Activated CD8-positive, alpha-beta memory T cell treated with anti-CD3 and anti-CD28 coated beads, Interleukin-2, amount 50 U/mL, for 24 hours (primary cell): ENCODE measurements around the gene BDH1.
"Not testable (repeated sequence)": the region's sequence is repeated elsewhere in the genome, so short reads cannot be mapped to it uniquely, and the experiment has no call there.

Experiments used
- DNase-seq: peaks from one replicate; pipeline ENCODE4 v3.0.0-alpha.2; 2020; ENCODE audit errors: extremely low read depth

The BDH1 gene

DNA sequence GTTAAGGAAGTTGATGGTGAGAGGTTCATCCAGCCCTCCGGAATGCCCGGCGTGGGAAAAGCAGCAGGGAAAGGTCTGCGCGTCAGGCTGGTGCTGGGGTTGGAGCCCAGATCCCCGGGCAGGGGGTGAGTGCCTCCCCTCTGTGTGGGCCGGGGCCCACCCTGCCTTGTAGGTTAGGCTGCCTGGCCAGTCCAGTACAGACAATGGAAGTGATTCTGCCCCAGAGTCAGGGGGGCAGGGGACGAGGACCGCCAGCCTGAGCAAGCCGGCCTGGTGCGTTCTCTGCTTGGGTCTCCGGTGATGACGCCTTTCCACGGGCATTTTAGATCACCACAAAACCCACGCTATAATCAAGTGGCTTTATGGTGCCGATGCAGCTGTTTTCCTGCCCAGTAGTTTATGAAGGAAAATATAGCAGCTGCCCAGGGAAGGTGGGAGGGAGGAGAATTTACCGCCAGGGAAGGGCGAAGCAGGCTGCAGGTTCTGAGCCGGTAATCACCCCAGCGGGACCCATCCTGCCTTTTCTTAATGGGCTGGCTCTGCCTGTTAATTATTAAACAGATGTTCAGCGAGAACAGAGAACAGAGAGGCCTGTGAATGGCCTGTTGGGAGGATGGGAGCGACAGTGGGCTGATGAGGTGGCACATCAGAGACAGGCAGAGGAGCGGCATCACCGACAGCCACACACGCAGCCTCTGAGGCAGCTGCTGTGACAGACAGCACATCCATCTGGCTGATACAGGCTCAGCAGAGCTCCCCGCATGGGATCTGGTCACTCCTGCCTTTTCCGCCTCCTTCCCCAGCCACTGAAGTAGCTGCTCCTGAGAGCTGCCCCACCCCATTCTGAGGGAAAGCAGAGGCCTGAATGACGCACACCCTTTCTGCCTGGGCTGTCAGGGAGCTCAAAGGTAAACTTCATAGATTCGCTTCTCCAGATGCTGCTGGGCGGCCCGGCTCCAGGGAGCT is 35.2 kb downstream of the BDH1 start:
- DNase-seq: no peak

DNA sequence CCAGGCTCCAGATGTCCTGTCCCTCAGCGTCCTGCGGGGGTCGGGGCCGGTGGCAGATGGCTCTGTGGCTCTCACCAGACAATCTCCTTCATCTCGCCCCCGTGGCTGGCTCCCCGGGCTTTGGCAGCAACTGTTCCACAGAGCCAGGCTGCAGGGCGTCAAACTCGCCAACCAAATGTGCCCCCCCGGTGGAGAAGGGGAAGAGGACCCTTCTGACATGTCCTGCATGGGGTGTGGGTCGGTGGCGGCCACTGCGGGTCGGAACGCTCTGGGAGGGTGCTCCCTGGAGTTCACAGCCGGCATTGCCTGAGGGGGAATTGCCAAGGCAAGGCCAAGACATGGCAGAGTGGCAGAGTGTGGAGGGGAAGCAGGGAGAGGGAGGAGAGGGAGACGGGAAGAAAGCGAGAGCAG is 36.0 kb downstream of the BDH1 start:
- no peak for DNase-seq

DNA sequence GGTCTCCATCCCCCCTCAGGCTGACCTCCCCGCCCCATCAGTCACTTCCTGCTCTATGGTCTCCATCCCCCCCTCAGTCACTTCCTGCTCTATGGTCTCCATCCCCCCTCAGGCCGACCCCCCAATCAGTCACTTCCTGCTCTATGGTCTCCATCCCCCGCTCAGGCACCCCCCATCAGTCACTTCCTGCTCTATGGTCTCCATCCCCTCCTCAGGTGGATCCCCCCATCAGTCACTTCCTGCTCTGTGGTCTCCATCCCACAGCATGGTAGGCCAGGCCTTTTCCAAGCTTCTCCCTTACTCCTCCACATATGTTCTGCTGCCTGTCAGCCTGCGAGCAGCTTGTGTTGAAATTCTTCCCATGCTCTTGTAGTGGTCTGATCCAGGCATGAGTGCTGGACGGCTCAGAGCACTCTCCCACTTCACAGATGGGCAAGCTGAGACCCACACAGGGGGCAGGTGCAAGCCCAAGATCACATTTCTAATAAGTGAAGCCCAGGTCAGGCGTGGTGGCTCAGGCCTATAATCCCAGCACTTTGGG is 36.8 kb downstream of the BDH1 start:
- DNase-seq: no peak

DNA sequence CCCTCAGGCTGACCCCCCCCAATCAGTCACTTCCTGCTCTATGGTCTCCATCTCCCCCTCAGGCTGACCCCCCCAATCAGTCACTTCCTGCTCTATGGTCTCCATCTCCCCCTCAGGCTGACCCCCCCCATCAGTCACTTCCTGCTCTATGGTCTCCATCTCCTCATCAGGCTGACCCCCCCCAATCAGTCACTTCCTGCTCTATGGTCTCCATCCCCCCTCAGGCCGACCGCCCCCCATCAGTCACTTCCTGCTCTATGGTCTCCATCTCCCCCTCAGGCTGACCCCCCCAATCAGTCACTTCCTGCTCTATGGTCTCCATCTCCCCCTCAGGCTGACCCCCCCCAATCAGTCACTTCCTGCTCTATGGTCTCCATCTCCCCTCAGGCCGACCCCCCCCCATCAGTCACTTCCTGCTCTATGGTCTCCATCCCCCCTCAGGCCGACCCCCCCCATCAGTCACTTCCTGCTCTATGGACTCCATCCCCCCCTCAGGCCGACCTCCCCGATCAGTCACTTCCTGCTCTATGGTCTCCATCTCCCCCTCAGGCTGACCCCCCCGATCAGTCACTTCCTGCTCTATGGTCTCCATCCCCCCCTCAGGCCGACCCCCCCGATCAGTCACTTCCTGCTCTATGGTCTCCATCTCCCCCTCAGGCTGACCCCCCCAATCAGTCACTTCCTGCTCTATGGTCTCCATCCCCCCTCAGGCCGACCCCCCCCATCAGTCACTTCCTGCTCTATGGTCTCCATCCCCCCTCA is 37.7 kb downstream of the BDH1 start:
- DNase-seq: not testable (repeated sequence)

DNA sequence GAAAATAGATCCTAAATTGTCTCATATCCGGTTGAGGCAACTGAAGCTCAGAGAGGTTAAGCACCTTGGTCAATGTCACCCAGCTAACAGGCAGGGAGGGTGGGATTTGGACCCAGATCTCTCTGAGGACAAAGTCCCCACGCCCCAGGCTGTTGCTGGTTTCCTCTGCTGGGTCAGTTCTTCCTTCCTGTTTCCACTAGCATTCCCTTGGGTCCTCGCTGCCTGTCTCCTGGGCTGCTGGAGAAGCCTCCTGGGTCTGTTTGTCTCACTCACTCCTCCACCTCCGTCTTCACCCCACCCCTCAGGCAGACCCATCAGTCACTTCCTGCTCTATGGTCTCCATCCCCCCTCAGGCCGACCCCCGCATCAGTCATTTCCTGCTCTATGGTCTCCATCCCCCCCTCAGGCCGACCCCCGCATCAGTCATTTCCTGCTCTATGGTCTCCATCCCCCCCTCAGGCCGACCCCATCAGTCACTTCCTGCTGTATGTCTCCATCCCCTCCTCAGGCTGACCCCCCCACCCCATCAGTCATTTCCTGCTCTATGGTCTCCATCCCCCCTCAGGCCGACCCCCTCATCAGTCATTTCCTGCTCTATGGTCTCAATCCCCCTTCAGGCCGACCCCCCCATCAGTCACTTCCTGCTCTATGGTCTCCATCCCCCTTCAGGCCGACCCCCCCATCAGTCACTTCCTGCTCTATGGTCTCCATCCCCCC is 38.7 kb downstream of the BDH1 start:
- not testable (repeated sequence) for DNase-seq

DNA sequence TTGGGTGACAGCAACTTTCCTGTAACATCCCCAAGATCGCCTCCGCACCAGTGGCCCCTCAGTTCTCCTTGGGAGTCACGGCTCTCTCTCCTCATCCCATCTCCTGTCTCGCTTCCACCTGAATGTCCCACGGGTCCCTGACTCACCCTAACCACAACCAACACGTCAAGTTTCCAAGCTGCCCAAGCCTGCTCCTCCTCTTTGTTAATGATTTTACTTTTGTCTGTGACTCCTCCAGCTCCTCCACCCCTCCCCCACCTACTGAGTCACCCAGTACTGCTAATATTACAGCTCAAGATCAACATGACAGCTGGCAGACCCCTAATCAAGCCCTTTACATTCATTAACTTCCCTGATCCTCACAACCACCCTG is 39.3 kb downstream of the BDH1 start:
- no peak for DNase-seq

DNA sequence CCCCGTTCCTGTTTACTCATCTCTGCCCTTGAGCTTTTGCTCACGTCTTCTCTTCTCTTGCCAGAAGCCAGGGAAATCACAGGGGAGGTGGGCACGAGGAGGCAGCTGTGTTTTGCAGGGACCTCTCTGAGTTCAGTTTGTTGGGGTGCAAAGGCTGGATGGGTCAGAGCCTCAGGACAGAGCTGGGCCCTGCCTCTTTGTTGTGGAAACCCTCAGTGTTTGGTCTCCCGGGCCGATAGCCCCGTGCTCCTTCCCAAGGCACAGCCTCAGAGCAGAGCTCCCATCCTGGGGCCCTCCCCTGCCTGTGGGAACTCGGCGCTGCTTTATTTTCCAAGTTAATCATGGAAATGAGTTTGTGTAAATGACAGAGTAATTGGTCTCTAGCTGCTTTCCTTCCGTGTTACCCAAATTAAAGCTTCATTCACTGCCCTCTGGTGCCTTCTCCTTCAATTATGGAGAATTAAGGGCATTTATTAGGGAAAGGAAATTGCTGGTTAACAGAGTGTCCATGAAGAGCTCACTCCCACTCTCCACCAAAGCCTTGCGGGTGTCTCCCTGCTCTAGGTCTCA is 40.9 kb downstream of the BDH1 start:
- DNase-seq: no peak

DNA sequence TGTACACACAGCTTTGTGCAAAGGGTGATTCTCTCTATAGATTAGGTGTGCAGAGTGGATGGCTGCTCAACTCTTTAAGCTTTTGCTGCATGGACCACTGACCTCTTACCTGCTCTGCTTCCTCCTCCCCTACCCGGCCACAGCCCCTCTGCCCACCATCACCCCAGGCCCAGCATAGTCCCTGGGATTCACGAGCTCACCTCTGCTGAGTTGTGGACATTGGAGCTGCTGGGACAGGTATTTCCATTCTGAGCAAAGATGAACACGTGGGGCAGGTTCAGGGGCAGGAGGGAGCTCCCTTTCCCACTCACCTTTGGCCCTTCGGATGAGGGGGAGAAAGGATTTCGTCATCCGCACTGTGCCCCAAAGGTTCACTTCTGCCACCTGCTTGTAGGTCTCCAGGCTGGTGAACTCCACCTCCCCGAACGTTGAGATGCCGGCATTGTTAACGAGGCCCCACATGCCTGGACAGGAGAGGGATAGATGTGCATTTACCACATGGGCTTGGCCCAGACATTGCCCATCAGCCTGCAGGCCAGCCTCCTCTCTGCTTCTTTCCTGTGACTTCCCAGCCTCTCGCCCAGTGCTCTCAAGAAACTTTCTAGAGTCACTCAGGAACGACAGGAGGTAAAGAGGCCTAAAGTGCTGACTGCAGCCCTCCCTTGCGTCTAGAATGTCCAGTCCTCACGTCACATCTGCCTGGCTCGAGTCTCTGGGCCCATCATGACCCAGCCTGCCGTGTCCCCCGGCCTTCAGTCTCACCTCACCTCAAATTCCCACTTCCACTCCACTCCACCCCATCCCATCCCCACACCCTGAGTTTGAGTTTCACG is 41.6 kb downstream of the BDH1 start:
- no peak for DNase-seq

DNA sequence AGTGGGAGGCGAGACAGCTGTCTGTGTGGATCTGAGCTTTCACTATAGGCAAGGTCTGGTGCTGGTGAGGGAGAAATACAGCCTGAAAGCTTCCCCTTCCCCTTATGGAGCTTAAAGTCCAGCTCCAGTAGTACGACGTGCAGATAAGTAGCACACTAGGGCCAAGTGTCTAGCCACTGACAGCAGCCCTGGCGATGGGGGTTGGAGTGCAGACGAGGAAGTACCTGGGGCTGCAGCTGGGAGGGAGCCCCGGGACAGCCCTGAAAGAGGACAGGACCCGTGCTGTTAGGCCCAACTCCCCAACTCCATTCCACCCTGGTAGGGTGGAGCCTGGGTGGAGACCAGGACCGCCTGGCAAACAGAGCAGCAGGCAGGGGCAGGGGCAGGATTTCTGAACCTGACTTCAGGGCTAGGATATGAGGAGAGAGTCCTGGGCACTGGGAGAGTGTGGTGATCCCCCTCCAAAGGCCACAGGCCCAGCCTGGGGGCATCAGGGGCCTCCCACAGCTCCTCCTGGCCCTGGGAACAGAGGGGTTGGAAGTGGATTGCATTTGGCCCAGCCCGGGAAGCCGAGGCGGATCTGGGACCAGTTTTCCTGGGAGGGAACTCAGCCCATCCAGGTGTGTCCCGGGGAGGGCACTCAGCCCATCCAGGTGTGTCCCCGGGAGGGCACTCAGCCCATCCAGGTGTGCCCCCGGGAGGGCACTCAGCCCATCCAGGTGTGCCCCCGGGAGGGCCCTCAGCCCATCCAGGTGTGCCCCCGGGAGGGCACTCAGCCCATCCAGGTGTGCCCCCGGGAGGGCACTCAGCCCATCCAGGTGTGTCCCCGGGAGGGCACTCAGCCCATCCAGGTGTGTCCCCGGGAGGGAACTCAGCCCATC is 42.8 kb downstream of the BDH1 start:
- no peak for DNase-seq

DNA sequence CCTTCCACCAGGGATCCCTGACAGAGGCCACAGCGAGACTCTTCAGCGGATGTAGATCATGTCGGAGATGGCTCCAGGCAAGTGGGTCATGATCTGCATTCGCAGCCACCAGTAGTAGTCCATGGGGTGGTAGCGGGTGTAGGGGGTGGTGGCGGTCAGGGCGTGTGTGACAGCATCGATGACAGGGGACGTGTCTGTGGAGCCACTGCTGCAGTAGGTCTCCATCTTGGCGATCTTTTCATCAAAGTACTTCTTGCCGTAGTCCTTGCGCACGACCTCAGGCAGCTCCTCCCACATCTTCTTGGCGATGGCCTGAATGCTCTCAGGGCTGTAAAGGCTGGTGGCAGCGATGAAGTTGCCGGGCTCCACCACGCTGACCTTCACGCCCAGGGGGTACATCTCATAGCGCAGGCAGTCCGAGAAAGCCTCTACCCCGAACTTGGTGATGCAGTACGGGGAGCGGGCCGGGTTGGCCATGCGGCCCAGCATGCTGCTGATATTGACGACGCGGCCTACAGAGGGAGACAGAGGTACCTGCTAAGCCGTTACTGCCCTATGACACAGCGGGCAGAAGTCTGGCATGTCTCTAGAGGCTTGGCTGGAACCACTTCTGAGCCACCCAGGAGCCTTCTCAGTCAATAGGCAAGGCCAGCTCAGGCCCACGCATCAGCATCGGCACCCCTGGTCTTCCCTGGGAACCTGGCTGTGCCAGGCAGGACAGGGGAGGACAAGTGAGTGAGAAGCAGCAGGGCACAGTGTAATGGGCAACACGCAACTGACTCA is 43.7 kb downstream of the BDH1 start:
- DNase-seq: no peak

DNA sequence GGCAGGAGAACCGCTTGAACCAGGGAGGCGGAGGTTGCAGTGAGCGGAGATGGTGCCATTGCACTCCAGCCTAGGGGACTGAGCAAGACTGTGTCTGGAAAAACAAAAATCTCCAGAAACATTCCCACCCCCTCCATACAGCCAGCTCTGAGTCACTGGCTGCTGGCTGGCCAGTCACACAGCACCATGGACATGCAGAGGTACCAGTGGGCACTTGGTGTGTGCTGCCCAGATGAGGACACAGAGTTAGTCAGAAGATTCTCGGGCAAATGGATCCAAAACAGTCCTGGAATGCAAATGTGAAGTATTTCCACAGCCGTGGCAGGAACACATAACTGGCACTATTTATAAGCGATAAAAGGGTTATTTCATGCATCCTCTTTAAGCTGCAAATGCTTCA is 44.6 kb downstream of the BDH1 start:
- no peak for DNase-seq

DNA sequence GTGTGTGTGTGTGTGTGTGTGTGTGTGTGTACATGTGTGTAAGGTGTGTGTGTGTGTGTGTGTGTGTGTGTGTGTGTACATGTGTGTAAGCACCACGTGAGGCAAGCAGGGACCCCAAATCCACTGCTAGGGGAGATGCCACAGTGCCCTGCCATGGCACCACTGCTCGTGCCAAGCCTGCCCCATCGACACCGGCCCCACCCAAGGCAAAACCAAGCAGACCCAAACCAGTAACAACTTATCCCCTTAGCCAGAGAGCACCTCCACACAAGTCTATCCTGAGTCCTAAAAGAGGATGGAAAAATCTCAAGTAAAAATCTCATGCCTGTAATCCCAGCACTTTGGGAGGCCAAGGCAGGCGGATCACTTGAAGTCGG is 45.1 kb downstream of the BDH1 start:
- DNase-seq: no peak

DNA sequence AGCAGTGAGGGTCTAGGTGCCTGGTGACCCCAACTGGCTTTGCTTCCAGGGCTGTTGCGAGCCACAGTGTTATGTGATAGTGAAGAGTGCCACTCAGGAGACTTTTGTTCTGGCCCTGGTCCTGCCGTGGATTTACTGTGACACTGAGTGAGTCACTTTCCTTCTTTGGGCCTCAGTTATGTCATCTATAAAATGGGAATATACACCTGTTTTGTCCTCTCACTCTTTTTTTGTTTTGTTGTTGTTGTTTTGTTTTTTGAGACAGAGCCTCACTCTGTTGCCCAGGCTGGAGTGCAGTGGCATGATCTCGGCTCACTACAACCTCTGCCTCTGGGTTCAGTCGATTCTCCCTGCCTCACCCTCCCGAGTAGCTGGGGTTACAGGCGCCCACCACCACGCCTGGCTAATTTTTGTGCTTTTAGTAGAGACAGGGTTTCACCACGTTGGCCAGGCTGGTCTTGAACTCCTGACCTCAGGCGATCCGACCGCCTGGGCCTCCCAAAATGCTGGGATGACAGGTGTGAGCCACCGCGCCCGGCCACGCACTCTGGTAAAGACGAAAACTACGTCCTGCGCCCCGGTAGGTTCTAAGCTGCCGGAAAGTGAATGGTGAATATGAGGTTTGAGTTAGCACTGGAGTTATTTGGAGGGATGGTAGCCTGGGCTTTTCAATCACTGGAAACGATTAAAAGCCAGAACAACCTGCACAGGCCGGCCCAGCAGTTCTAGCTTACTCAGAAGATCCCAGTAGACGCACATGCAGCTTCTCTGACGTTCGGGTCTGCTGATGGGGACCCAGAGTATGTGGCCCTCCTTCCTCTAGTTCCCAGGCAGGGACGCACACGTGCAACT is 46.6 kb downstream of the BDH1 start:
- DNase-seq: no peak

DNA sequence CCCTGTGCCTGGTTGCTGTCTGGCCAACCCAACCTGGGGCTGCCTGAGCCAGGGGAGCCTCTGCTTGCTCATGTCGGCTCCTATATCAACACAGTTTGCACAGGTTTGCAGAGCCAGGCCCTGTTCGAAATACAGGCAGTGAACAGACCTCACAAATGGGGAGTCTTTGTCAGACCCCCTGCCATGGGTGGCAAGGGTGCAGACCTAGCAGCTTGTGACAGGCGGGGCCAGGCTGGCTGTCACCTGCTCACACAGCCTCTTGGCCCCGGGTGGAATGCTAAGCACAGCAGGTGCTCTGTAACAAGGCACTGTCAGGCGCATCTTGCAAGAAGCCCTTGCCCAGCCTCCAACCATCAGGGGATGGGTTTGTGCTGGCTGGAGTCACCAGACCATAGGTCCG is 47.3 kb downstream of the BDH1 start:
- DNase-seq: no peak

DNA sequence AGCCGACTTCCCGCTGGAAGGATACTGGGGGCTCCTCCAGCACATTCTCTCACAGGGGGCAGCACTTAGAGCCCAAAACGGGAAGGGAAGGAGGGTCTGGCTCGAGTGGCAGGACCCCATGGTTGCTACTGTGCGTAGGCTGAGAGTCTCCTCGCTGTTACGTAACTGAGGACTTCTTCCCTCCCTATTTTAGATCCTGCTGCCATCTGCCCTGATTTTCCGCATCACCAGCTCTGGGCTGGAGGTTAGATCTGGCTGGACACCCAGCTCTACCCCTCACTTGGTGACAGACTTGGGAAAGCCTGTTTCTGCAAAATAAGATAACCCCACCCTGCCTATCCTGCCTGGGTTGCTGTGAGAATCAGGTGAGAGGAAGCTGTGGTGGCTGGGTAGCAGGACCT is 47.7 kb downstream of the BDH1 start:
- no peak for DNase-seq

DNA sequence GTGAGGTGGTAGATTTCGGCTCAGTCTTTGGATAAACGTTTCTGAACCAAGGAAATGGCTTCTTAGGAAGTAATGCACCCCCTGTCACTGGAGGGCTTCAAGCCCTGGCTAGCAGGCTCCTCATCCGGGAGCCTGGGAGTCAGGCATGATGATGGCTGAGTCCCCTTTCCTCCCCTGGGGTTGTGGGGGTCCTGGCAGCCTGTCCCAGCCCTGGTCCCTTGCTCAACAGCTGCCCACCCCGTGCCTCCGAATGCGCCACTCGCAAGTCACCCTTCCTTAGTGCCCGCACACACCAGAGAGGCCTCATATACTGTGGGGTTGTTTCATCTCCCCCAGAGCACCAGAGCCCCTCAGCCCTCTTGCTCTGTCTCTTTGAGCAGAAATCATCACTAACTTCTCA is 48.2 kb downstream of the BDH1 start:
- no peak for DNase-seq

DNA sequence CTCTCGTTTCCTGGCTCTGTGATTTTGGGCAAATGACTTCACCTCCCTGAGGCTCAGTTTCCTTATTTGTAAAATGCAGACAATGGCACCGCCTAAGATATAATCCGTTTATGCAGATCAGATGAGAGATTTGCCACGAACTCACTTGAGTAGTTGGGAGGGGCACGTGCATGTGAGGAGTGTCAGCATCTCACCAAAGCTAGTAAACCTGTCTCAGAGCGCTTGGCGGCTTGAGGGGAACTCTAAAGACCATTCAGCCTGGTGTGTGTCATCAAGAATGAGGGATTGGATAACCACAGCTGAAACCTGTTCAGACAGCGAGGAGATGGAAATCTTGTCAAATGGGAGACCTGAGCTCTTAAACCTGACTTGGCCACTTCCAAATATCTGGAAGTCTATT is 48.7 kb downstream of the BDH1 start:
- DNase-seq: no peak
